NOMO-1 (cell line): ENCODE data around the gene BOK.
"Not testable (repeated sequence)": the region's sequence is repeated elsewhere in the genome, so short reads cannot be mapped to it uniquely, and the experiment has no call there.

Source experiments
- DNase-seq, 2 experiments: peaks; one replicate each; lab custom pipeline; 2025; ENCODE audit not compliant: unreplicated experiment in 2 of 2; lab: John Stamatoyannopoulos, UW

Gene BOK

GRCh38 chr2:241558532-241559322 is at the start of gene BOK:
TSS of gene BOK (plus strand) at chr2:241558745. CDS start at chr2:241559484, 739 bp downstream.
- no peak for DNase-seq

- no peak for DNase-seq
These were observed 49.3 kb upstream of the BOK start for GRCh38 chr2:241509155-241509784.

GRCh38 chr2:241511091-241511741 is 47.3 kb upstream of the BOK start:
- DNase-seq, result no peak

GRCh38 chr2:241514553-241514952 is 44.0 kb upstream of the BOK start:
- DNase-seq, result no peak

GRCh38 chr2:241514986-241515737 is 43.4 kb upstream of the BOK start:
- peak in 1 of 2 experiments; percentile 22 for DNase-seq

- no peak for DNase-seq
These were observed 42.0 kb upstream of the BOK start for GRCh38 chr2:241516520-241516965.

- DNase-seq, result no peak
These were observed 41.2 kb upstream of the BOK start for GRCh38 chr2:241517297-241517696.

GRCh38 chr2:241519669-241520068 is 38.9 kb upstream of the BOK start:
- DNase-seq, result no peak

GRCh38 chr2:241522477-241522876 is 36.1 kb upstream of the BOK start:
- DNase-seq, result no peak

GRCh38 chr2:241525818-241526780 is 32.4 kb upstream of the BOK start:
- DNase-seq, result not testable (repeated sequence)

GRCh38 chr2:241530571-241530970 is 28.0 kb upstream of the BOK start:
- no peak for DNase-seq

- no peak for DNase-seq
These were observed 27.3 kb upstream of the BOK start for GRCh38 chr2:241531161-241531722.

- DNase-seq, result no peak
These were observed 26.4 kb upstream of the BOK start for GRCh38 chr2:241532168-241532567.

GRCh38 chr2:241532733-241533601 is 25.6 kb upstream of the BOK start:
- no peak for DNase-seq

- no peak for DNase-seq
These were observed 24.3 kb upstream of the BOK start for GRCh38 chr2:241534293-241534692.

- DNase-seq, result no peak
These were observed 23.7 kb upstream of the BOK start for GRCh38 chr2:241534701-241535375.

GRCh38 chr2:241535871-241536655 is 22.5 kb upstream of the BOK start:
- DNase-seq, result no peak
